Measurements from ENCODE around the gene NID2. TPM values are rescaled to one million over a fixed set of nuclear protein-coding genes. Genes with fewer than 3 reads are reported as not detected.

The NID2 gene
- total and polyA plus RNA-seq, 4 donors, result 2.3 to 23.3 (median 10.1) TPM

GRCh38 chr14:51999084-51999483 is 69.8 kb downstream of the NID2 start:
- Histone ChIP-seq H3K4me3 (ENCODE audit: low read depth in 1 of 3, low read length in 3 of 3) (no peak overlapping the region), H3K9me3 (ENCODE audit: control insufficient read depth in 4 of 4, low read length in 3 of 4) (no peaks in the 10 kb centered on the region), H3K27ac (ENCODE audit: low read depth in 1 of 2, low read length in 2 of 2) (no peak overlapping the region), H3K36me3 (ENCODE audit: control insufficient read depth in 4 of 4, insufficient read depth in 3 of 4, low read depth in 1 of 4, low read length in 3 of 4) (peaks cover 2 to 39% (median 32%) of the 10 kb centered on the region in 4 donors), H3K27me3 (ENCODE audit: control insufficient read depth in 4 of 4, insufficient read depth in 4 of 4, low read length in 3 of 4) (no peaks in the 10 kb centered on the region), H3K4me1 (ENCODE audit: control insufficient read depth in 4 of 4, insufficient read depth in 4 of 4, low read length in 3 of 4) (peaks cover 0 to 13% (median 5%) of the 10 kb centered on the region in 4 donors), H3K9ac (ENCODE audit: low read depth in 1 of 2, low read length in 2 of 2) (no peak overlapping the region)
- no peak for TF ChIP-seq HNF4G (IDR thresholded peaks at IDR 0.05)
- no peak for TF ChIP-seq CTCF (IDR thresholded peaks at IDR 0.05; ENCODE audit: low read depth, low read length, missing input control)
- TF ChIP-seq MAX (IDR thresholded peaks at IDR 0.05), result no peak
- TF ChIP-seq SP1 (IDR thresholded peaks at IDR 0.05), result no peak
- TF ChIP-seq RXRA (IDR thresholded peaks at IDR 0.05), result no peak
- TF ChIP-seq REST (IDR thresholded peaks at IDR 0.05), result no peak
- no peak for TF ChIP-seq GABPA (IDR thresholded peaks at IDR 0.05 in 1 of 2, conservative IDR thresholded peaks at IDR 0.05 in 1 of 2)
- no peak for TF ChIP-seq ZBTB33 (IDR thresholded peaks at IDR 0.05)
- TF ChIP-seq HNF4A (conservative IDR thresholded peaks at IDR 0.05), result no peak
- TF ChIP-seq FOXA1 (IDR thresholded peaks at IDR 0.05), result no peak
- TF ChIP-seq ATF3 (IDR thresholded peaks at IDR 0.05), result no peak
- TF ChIP-seq TAF1 (conservative IDR thresholded peaks at IDR 0.05), result no peak
- 90% methylated on average over 2 of the region's 2 CpGs for WGBS
- DNase-seq (ENCODE audit: low spot score), result no peak

- no peak overlapping the region for H3K9ac ChIP-seq (ENCODE audit: low read depth in 1 of 2, low read length in 2 of 2)
- H3K36me3 ChIP-seq (ENCODE audit: control insufficient read depth in 4 of 4, insufficient read depth in 3 of 4, low read depth in 1 of 4, low read length in 3 of 4), result peaks cover 2 to 41% (median 35%) of the 10 kb centered on the region in 4 donors
- H3K9me3 ChIP-seq (ENCODE audit: control insufficient read depth in 4 of 4, low read length in 3 of 4), result no peaks in the 10 kb centered on the region
- no peak overlapping the region for H3K4me3 ChIP-seq (ENCODE audit: low read depth in 1 of 3, low read length in 3 of 3)
- peaks cover 0 to 8% (median 4%) of the 10 kb centered on the region in 4 donors for H3K4me1 ChIP-seq (ENCODE audit: control insufficient read depth in 4 of 4, insufficient read depth in 4 of 4, low read length in 3 of 4)
- H3K27me3 ChIP-seq (ENCODE audit: control insufficient read depth in 4 of 4, insufficient read depth in 4 of 4, low read length in 3 of 4), result no peaks in the 10 kb centered on the region
- no peak for DNase-seq (ENCODE audit: low spot score)
- H3K27ac ChIP-seq (ENCODE audit: low read depth in 1 of 2, low read length in 2 of 2), result no peak overlapping the region
- TF ChIP-seq REST (IDR thresholded peaks at IDR 0.05) (no peak), SP1 (IDR thresholded peaks at IDR 0.05) (no peak), GABPA (IDR thresholded peaks at IDR 0.05 in 1 of 2, conservative IDR thresholded peaks at IDR 0.05 in 1 of 2) (no peak), HNF4A (conservative IDR thresholded peaks at IDR 0.05) (no peak), RAD21 (IDR thresholded peaks at IDR 0.05) (no peak), ZBTB33 (IDR thresholded peaks at IDR 0.05) (no peak), TAF1 (conservative IDR thresholded peaks at IDR 0.05) (no peak), MAX (IDR thresholded peaks at IDR 0.05) (no peak), FOXA2 (IDR thresholded peaks at IDR 0.05) (no peak), JUND (IDR thresholded peaks at IDR 0.05) (no peak), ATF3 (IDR thresholded peaks at IDR 0.05) (no peak), YY1 (IDR thresholded peaks at IDR 0.05) (no peak), HNF4G (IDR thresholded peaks at IDR 0.05) (no peak)
Observed at GRCh38 chr14:51998348-51998747, 70.5 kb downstream of the NID2 start.

Measured in liver (tissue), 9 donors.